ENCODE results near the gene RERE.

Gene RERE

DNA sequence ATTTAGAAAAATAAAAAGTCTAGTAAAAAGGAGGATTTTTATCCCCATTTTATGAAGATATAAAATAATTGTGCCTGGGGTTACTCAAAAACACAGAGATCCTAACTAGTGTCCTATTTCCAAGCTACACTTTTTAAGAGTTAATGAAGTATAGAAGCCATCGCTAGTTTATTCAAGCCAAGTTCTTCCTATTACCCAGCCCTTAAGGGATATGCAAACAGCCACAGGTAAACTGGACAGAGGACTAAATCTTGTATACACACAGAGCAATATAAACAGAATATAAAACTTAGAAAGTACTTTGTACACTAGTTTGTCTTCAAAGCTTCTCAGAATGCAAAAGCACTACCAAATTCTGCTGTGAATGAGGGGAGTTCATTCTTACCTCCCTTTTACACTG is 111.1 kb downstream of the RERE start:
- TF ChIP-seq RAD21 (IDR thresholded peaks at IDR 0.05; ENCODE audit: low read depth) = no peak
- TF ChIP-seq, protein P1, sequence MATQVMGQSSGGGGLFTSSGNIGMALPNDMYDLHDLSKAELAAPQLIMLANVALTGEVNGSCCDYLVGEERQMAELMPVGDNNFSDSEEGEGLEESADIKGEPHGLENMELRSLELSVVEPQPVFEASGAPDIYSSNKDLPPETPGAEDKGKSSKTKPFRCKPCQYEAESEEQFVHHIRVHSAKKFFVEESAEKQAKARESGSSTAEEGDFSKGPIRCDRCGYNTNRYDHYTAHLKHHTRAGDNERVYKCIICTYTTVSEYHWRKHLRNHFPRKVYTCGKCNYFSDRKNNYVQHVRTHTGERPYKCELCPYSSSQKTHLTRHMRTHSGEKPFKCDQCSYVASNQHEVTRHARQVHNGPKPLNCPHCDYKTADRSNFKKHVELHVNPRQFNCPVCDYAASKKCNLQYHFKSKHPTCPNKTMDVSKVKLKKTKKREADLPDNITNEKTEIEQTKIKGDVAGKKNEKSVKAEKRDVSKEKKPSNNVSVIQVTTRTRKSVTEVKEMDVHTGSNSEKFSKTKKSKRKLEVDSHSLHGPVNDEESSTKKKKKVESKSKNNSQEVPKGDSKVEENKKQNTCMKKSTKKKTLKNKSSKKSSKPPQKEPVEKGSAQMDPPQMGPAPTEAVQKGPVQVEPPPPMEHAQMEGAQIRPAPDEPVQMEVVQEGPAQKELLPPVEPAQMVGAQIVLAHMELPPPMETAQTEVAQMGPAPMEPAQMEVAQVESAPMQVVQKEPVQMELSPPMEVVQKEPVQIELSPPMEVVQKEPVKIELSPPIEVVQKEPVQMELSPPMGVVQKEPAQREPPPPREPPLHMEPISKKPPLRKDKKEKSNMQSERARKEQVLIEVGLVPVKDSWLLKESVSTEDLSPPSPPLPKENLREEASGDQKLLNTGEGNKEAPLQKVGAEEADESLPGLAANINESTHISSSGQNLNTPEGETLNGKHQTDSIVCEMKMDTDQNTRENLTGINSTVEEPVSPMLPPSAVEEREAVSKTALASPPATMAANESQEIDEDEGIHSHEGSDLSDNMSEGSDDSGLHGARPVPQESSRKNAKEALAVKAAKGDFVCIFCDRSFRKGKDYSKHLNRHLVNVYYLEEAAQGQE (IDR thresholded peaks at IDR 0.05; ENCODE audit: low read depth) = no peak
- no peak for TF ChIP-seq EP300 (IDR thresholded peaks at IDR 0.05; ENCODE audit: borderline replicate concordance)

- no peak for TF ChIP-seq FOXM1 (IDR thresholded peaks at IDR 0.05; ENCODE audit: borderline replicate concordance, low read depth)
- no peak for TF ChIP-seq EGR1 (IDR thresholded peaks at IDR 0.05)
- TF ChIP-seq RAD21 (IDR thresholded peaks at IDR 0.05; ENCODE audit: low read depth) = no peak
- no peak for TF ChIP-seq TAF1 (IDR thresholded peaks at IDR 0.05; ENCODE audit: low read depth)
- TF ChIP-seq YY1 (IDR thresholded peaks at IDR 0.05; ENCODE audit: low read depth) = no peak
- no peak for TF ChIP-seq NFIC (IDR thresholded peaks at IDR 0.05)
- TF ChIP-seq, protein P2, sequence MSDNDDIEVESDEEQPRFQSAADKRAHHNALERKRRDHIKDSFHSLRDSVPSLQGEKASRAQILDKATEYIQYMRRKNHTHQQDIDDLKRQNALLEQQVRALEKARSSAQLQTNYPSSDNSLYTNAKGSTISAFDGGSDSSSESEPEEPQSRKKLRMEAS (IDR thresholded peaks at IDR 0.05) = no peak
- TF ChIP-seq EP300 (IDR thresholded peaks at IDR 0.05; ENCODE audit: borderline replicate concordance) = no peak
- no peak for TF ChIP-seq TCF12 (IDR thresholded peaks at IDR 0.05; ENCODE audit: low read depth)
- TF ChIP-seq, protein P1 (IDR thresholded peaks at IDR 0.05; ENCODE audit: low read depth) = no peak
These were observed 112.5 kb downstream of the RERE start for GRCh38 chr1:8704866-8705506.

DNA sequence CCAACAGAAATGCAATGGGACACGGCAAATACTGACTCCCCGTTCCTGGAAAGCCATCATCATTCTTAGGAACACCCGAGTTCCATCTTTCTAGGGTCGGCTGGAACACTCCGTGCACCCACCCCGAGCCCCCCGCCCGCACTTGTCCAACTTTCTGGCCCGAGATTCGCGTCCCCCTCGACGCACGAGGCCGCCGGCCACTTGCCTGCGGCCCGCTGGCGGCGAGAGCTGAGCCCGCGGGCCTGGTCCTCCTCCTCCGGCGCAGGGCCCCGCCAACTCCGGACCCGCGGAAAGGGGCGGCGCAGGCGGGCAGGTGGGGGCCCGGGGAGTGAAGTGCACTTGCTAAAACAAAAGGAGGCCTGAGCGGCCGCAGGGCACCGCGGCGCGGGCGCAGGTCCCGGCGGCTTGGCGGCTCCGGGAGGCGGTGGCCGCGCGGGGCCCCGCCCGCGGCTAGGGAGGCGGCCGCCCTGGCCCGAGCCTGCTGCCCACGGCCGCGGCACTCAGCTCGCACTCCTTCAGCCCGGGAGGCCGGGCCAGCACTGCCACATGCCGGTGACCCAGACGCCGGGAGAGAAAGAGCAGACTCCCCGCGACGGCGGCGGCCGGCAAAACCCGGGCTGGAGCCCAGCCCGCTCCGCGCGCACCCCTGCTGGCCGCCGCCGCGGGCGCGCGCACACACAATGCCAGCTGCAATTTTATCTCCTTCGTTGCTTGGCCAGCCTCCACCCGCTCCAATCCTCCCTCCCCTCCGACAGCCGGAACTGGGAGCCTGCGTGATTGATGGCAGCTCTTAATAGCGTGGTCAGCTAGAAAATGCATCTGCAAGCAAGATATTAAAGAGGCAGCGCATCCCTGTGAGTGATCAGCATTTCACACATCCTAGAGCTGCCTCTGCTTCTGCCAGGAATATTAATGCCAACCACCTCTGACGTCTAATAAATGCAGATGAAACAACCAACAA is 114.3 kb downstream of the RERE start:
- TF ChIP-seq TEAD4 (IDR thresholded peaks at IDR 0.05) (no peak; the same call in none of the 2 replicates), CEBPB (IDR thresholded peaks at IDR 0.05) (peak; percentile 28; the same call in 1 of the 2 replicates), TCF12 (IDR thresholded peaks at IDR 0.05; ENCODE audit: low read depth) (peak; percentile 66; the same call in 1 of the 2 replicates), EP300 (IDR thresholded peaks at IDR 0.05; ENCODE audit: borderline replicate concordance) (peak; percentile 56; the same call in 1 of the 2 replicates), RAD21 (IDR thresholded peaks at IDR 0.05; ENCODE audit: low read depth) (no peak), NFIC (IDR thresholded peaks at IDR 0.05) (peak; percentile 79), TAF1 (IDR thresholded peaks at IDR 0.05; ENCODE audit: low read depth) (peak; percentile 64; the same call in 1 of the 2 replicates), ZBTB7A (IDR thresholded peaks at IDR 0.05; ENCODE audit: low read depth) (no peak), YY1 (IDR thresholded peaks at IDR 0.05; ENCODE audit: low read depth) (0 out of 2 replicates have a peak, but pooled peaks have one; percentile 13)
- TF ChIP-seq, protein P3, sequence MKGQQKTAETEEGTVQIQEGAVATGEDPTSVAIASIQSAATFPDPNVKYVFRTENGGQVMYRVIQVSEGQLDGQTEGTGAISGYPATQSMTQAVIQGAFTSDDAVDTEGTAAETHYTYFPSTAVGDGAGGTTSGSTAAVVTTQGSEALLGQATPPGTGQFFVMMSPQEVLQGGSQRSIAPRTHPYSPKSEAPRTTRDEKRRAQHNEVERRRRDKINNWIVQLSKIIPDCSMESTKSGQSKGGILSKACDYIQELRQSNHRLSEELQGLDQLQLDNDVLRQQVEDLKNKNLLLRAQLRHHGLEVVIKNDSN (IDR thresholded peaks at IDR 0.05) = peak; percentile 14; the same call in 1 of the 2 replicates
- TF ChIP-seq, protein P2 (IDR thresholded peaks at IDR 0.05) = peak; percentile 57; the same call in 1 of the 2 replicates

DNA sequence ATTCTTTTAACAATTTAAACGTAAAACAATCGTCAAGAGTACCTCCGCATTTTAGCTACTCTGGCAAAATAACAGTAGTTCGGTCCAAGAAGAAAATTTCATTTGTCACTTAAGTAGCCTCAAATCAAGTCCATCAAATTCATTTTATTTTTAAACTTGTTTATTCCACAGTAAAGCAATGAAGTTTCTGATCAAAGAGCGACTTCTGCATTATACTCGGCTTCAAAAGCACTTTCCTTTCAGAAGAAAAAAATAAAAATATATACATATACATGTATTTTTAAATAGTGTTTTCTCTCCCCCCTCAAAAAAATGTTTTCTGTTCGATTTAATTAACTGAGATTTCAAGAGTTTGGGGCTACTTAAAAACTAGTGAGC is 115.0 kb downstream of the RERE start:
- no peak for TF ChIP-seq CEBPB (IDR thresholded peaks at IDR 0.05)
- TF ChIP-seq, protein P1 (IDR thresholded peaks at IDR 0.05; ENCODE audit: low read depth) = no peak
- TF ChIP-seq FOXM1 (IDR thresholded peaks at IDR 0.05; ENCODE audit: borderline replicate concordance, low read depth) = no peak

Measured in Ishikawa (cell line).